GM18526 (cell line): ENCODE measurements around the gene CNIH4.

ENCODE experiments used
- POLR2A ChIP-seq: IDR thresholded peaks from 3 replicates; pipeline ENCODE4 v1.6.1; 2011; ENCODE audit not compliant: insufficient read length; ENCODE audit errors: extremely low read depth

CNIH4 gene

DNA sequence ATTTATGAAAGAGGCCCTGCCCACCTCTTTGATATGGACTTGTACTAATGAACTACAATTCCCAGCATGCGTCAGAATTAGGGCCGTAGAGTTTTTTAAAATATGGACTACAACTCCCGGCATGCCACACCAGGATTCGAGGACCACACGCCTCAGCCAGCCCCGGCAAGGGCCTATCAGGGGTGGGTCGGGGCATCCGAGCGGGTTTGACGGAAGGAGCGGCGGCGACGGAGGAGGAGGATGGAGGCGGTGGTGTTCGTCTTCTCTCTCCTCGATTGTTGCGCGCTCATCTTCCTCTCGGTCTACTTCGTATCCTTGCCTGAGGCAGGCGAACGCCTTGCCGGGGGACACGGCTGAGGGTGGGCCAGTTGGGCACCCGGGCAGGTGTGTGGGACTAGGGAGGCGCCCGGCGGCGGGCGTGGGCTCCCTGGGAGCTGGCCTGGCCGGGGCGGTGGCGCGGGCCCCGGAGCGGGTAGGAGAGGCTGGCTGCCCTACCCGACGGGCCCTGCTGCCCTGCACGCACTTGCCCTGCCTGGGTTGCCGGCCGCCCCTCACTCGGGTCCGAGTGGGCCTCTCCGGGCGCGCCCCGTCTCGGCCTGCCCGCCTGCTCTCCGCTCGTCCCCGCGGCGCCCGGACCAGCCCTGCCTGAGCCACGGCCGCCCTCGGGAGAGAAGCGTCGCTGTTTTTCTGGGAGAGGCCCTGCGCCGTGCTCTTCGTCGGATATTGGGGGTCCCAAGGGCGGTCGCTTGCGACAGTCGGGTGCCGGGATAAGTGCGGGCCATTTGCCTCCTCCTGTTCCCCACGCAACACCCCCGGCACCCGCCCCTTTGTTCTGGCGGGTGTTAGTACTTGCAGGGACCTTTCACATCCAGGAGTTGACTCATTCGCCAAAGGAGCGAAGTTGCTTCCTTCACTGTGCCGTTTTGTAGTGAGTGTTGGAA lies at the start of gene CNIH4:
CNIH4 (plus strand) TSS at position 195 of the 941 bp plus-strand sequence; CDS start at position 241, 46 bp downstream.
- TF ChIP-seq POLR2A, result peak; percentile 82

DNA sequence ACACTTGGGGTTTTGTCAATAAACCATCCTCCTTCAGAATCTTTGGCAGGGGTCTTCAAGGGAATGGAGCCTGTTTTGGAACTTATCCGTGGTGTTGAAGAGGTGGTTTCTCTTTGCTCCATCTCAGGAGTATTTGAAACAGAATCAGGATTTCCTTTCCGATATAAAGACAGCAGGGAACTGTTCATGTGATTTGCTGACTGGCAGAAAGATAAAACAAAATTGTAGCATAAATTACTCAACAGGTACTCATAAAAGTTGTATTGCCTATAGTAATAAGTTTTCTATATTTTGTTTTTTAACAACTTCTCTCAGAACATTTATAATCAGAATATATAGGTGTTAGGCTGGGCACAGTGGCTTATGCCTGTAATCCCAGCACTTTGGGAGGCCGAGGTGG lies 48.6 kb upstream of the CNIH4 start:
- no peak for TF ChIP-seq POLR2A

DNA sequence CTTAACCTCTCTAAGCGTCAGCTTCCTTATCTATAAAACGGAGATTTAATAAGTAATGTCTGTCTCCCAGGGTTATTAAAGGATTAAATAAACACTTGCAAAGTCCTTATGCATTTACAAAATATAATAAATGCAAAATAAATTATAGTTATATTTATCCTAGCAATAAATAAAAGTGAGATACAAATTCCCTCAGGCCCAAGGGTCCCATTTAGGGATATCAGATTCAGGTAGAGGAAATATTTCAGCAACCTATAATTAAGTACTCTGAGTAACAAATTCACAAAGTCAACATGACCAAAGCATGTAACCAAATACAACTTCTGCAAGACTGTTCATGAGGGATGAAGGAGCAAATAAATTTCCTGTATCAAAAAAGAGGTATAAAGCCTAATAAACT lies 44.7 kb upstream of the CNIH4 start:
- TF ChIP-seq POLR2A, result no peak

DNA sequence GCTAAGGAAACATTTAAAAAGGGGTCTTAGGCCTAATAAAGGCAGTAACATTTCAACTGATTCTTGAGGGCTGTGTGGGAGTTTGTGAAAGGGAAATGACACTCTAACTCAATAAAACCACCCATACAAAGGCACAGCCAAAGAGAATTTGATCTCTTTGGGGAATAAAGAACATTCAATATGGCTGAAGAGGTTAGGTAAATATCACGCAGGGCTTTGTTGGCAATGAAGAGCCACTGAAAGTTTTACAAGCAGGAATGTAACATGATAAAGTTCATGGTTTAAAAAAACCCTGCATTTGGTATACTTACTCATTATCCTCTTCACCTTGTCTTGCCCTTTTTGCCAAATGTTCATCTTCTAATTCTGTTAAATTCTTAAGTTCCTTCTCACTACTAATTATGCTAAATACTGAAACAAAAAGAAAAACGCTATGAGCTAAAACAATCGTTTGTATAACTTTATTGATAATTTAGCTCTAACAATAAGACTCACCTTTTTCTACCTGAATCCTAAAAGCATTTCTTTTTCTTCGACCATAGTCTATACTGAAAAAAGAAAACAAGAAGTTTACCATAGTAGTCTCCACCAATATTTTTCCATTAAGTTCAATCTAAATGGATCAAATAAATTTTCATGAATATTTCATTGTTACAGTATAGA lies 39.2 kb upstream of the CNIH4 start:
- no peak for TF ChIP-seq POLR2A

DNA sequence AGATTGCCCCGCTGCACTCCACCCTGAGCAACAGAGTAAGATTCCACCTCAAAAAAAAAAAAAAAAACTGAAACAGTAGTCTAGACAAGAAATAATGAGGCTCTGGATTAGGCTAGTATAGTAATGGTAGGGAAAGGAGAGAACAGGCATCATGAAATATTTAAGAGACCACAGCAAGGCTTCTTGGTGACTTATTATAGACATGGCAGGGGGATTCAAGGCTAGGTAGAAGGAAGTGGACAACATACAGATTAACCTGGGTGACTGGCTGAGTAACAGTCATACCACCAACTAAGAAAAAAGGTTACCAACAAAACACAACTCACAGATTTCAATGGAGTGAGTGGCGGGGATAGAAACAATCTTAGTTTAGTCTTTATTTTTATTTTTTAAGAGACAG lies 35.0 kb upstream of the CNIH4 start:
- TF ChIP-seq POLR2A, result no peak

GRCh38 chr1:224325959-224326358 lies 30.7 kb upstream of the CNIH4 start:
- TF ChIP-seq POLR2A, result no peak

GRCh38 chr1:224328644-224329043 lies 28.0 kb upstream of the CNIH4 start:
- TF ChIP-seq POLR2A, result no peak

DNA sequence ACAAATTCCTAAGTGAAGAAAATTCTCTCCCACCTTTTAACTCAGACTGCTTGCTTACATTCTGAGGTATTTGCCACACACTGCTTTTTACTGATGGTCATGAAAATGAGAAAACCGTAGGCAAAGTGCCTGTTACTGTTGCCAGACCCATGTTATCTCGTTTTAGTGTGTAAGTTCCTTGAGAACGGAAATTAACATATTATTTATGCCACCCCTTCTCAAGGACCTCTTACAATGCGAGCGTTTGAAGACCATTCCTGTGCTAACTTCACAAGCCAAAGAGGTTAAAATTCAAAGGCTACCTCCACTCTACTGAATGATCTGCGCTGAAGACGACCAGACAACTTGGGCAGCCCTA lies 27.2 kb upstream of the CNIH4 start:
- TF ChIP-seq POLR2A, result no peak

GRCh38 chr1:224329842-224330753 lies 26.6 kb upstream of the CNIH4 start, which contains the start of gene NVL:
TSS of gene NVL (minus strand) at chr1:224330172. CDS start at chr1:224330127, 45 bp downstream.
- peak; percentile 83 for TF ChIP-seq POLR2A

GRCh38 chr1:224331326-224331725 lies 25.4 kb upstream of the CNIH4 start:
- no peak for TF ChIP-seq POLR2A

DNA sequence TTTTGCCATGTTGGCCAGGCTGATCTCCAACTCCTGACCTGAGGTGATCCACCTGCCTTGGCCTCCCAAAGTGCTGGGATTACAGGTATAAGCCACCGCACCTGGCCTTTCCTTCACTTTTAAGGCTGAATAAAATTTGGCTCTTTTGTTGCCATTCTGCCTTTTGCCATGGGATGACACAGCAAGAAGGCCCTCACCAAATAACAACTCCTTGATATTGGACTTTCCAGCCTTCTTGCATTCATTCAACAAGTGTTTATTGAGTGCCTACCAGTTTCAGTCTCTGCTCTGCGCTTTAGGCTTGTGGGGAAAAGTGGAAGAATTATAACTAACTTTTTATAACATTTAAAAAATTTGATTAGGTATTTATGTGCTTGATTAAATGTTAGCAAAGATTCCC lies 24.9 kb upstream of the CNIH4 start:
- no peak for TF ChIP-seq POLR2A

- TF ChIP-seq POLR2A, result no peak
These were observed 23.3 kb upstream of the CNIH4 start for GRCh38 chr1:224333309-224333926.

DNA sequence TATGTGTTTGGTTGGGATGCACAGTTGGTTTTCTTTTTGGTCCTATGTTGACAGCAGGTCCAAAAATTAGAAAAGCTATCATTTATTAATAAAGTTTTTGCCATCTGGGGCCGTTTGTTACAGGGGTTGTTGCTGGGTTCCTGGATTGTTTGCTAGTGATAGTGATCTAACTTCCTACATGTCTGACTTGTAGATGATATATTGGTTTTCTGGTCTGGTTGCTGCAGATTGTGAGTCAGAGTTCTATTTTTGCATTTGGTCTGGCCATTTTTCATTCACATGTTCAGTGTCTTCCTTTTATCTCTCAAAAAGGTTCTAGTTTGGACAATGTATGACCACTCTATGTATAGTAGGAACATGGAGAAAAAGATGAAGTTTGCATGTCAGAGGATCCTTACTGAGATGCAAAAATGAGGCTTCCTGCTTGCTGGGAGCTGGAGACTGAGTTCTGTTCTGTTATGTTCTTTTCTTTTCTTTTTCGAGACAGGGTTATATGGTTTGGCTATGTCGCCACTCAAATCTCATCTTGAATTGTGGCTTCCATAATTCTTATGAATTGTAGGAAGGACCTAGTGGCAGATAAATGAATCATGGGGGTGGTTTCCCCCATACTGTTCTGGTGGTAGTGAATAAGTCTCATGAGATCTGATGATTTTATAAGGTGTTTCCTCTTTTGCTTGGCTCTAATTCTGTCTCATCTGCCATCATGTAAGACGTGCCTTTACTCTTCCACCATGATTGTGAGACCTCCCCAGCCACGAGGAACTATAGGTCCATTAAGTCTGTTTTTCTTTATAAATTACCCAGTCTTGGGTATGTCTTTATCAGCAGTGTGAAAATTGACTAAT lies 22.5 kb upstream of the CNIH4 start:
- TF ChIP-seq POLR2A, result no peak
